RWPE1 (cell line): ENCODE results near the gene LIN7A.

Experiments
- CTCF ChIA-PET: fragments of 350-600 bp; sonication (Branson Sonifier 250); formaldehyde crosslinking; extraction: SDS; loops from one replicate; lab custom pipeline; 2021; lab: Yijun Ruan, JAX
- POLR2A ChIA-PET: fragments of 400-600 bp; formaldehyde crosslinking; extraction: SDS; loops from one replicate; lab custom pipeline; 2020; ENCODE audit warnings: antibody characterized with exemption; ENCODE audit not compliant: low non-redundant PET; lab: Yijun Ruan, JAX
- DNase-seq: peaks from one replicate; pipeline ENCODE4 v3.0.0; 2012; ENCODE audit warnings: low spot score
- H3K27ac ChIP-seq: fragments of 450-650 bp; 2 replicates; pipeline ENCODE4 v1.5.1; 2017
- TF ChIP-seq, protein P1 (sequence below): fragments of 450-650 bp; conservative IDR thresholded peaks from 2 replicates; pipeline ENCODE4 v1.5.1; 2017; ENCODE audit warnings: low read depth, mild to moderate bottlenecking

The LIN7A gene

GRCh38 chr12:80943338-80943737 is 5.6 kb upstream of the LIN7A start:
- no peak overlapping the region for H3K27ac ChIP-seq
- DNase-seq: no peak
- POLR2A ChIA-PET: no interaction called here
- TF ChIP-seq, protein P1, sequence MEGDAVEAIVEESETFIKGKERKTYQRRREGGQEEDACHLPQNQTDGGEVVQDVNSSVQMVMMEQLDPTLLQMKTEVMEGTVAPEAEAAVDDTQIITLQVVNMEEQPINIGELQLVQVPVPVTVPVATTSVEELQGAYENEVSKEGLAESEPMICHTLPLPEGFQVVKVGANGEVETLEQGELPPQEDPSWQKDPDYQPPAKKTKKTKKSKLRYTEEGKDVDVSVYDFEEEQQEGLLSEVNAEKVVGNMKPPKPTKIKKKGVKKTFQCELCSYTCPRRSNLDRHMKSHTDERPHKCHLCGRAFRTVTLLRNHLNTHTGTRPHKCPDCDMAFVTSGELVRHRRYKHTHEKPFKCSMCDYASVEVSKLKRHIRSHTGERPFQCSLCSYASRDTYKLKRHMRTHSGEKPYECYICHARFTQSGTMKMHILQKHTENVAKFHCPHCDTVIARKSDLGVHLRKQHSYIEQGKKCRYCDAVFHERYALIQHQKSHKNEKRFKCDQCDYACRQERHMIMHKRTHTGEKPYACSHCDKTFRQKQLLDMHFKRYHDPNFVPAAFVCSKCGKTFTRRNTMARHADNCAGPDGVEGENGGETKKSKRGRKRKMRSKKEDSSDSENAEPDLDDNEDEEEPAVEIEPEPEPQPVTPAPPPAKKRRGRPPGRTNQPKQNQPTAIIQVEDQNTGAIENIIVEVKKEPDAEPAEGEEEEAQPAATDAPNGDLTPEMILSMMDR: no peak
- CTCF ChIA-PET: interaction anchor here (0.7 kb wide), 1 partner anchor 48 kb away, joined by 6 read pairs; no protein-coding TSS in a partner anchor

- DNase-seq: no peak
- CTCF ChIA-PET: interaction anchor here (0.6 kb wide), 1 partner anchor 9 kb away, joined by 3 read pairs; no protein-coding TSS in a partner anchor
- TF ChIP-seq, protein P1: no peak
- no peak overlapping the region for H3K27ac ChIP-seq
- POLR2A ChIA-PET: no interaction called here
These were observed 4.2 kb upstream of the LIN7A start for GRCh38 chr12:80941916-80942315.

DNA sequence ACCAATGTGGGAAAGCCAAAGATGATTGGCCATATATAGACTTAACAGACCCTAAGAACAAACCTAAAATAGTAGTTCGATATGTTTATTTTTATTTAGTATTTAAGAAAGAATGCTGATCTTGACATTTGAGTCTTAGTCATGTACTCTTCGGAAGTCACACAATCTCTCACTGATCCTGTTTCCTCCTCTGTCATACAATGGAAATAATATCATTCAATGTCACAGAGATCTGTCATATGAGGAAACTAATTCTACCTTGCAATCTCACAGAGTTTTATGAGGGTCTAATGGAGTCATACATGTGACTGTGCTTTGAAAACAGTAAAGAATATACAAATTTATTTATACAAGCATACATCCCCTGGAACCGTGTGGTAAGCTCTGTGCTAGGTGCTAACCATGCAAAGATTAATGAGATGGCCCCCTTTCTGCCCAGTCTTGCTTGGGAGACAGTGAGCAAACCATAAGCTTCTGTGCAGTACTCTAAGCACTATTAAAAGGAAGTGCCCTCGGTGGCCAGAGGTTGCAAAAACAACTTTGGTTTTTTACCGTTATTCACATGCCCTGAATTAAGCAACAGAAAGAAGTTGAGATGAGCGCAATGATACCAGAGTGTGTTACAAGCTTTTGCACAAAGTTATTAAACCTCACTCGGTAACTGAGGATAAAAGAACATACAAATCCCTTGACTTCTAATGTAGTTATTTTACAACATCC is 1.7 kb upstream of the LIN7A start:
- ChIA-PET CTCF (no interaction called here), POLR2A (no interaction called here)

GRCh38 chr12:80938397-80938796 is 663 bp upstream of the LIN7A start:
- DNase-seq: no peak
- ChIA-PET POLR2A (no interaction called here), CTCF (no interaction called here)
- H3K27ac ChIP-seq: no peak overlapping the region
- TF ChIP-seq, protein P1: no peak

More for the DNA sequence above, 1.7 kb upstream of the LIN7A start:
- DNase-seq: no peak
- H3K27ac ChIP-seq: no peak overlapping the region
- TF ChIP-seq, protein P1: no peak

GRCh38 chr12:80936642-80937390 is 918 bp downstream of the LIN7A start:
- ChIA-PET POLR2A (no interaction called here), CTCF (no interaction called here)
- no peak for DNase-seq
- H3K27ac ChIP-seq: no peak overlapping the region
- TF ChIP-seq, protein P1: no peak

DNA sequence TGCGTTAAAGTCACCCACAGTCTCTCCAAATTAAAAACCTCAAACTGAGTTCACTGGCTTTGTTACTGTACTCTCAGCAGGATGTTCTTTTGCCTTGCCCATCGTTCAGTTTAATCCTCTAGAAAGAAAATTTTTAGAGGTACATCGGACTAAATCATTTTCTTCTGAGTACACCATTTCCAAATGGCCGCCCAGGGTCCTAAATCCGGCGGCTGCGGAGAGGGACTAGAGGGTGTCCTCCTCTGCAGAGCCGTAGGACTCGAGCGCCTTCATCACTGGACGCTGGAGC is 1.4 kb downstream of the LIN7A start:
- TF ChIP-seq, protein P1: no peak
- DNase-seq: no peak
- no peak overlapping the region for H3K27ac ChIP-seq
- ChIA-PET POLR2A (no interaction called here), CTCF (no interaction called here)
